HG03175 (cell line): Measurements from ENCODE around the gene C14orf132.
A peak's percentile ranks its signal among the peaks of the same experiment; 100 is the strongest.

Source experiments
- ATAC-seq: cut with Tn5 transposase; IDR thresholded peaks from one replicate; pipeline ENCODE4 v1.9.1; 2021; ENCODE audit warnings: mild to moderate bottlenecking, moderate library complexity; ENCODE audit not compliant: unreplicated experiment

The C14orf132 gene

GRCh38 chr14:96096639-96097610 lies 57.8 kb downstream of the C14orf132 start:
- ATAC-seq: no peak

DNA sequence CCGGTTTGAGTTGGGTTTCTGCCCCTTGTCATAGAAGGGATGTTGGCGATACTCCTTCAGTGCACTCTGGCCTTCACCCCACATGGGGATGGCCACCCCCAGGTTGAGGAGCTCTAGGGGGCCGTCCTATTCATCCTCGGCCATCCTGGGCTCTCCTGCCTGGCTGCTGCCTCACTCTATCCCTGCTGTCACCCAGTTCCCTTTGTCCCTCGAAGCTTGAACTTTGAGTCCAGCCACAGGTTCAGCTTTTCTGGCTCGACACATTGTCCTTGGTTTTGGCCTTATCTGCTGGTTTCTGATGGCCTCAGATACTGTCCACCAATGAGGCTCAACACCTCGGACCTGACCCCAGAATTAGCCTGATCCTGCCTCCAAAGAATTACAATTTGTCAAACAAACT lies 58.6 kb downstream of the C14orf132 start:
- no peak for ATAC-seq

GRCh38 chr14:96098309-96098998 lies 59.3 kb downstream of the C14orf132 start:
- ATAC-seq: no peak

GRCh38 chr14:96098999-96099335 lies 59.8 kb downstream of the C14orf132 start:
- no peak for ATAC-seq

GRCh38 chr14:96100161-96101064 lies 61.3 kb downstream of the C14orf132 start:
- peak; percentile 42 for ATAC-seq

GRCh38 chr14:96102081-96102856 lies 63.1 kb downstream of the C14orf132 start:
- no peak for ATAC-seq

GRCh38 chr14:96103075-96103474 lies 63.9 kb downstream of the C14orf132 start:
- no peak for ATAC-seq

GRCh38 chr14:96103560-96104460 lies 64.6 kb downstream of the C14orf132 start:
- no peak for ATAC-seq

- no peak for ATAC-seq
Observed at GRCh38 chr14:96104469-96105057, 65.4 kb downstream of the C14orf132 start.

GRCh38 chr14:96105089-96105925 lies 66.1 kb downstream of the C14orf132 start:
- no peak for ATAC-seq

DNA sequence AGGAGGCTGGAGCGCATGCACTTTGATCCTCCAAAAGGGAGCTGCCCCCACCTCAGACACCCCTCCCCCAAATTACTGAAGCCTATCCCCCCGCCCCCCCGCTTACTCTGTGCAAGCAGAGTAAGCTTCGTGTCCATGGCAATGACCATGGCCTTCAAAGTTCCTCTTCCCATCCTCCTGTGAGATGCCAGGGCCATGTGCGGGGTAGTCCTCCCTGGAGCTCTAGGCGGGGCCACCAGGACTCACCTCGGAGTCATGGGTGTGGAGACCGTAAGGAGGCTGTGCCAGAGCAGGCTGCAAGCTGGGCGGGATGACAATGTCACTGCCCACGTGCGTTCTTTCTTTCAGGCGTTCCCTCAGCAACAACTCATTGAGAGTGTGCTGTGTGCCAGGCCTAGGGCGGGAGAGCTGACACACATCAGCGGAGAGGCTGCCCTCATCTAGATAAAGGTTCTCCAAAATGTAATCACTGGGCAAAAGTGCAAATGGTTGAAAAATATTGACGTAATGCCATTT lies 66.8 kb downstream of the C14orf132 start:
- ATAC-seq: no peak

DNA sequence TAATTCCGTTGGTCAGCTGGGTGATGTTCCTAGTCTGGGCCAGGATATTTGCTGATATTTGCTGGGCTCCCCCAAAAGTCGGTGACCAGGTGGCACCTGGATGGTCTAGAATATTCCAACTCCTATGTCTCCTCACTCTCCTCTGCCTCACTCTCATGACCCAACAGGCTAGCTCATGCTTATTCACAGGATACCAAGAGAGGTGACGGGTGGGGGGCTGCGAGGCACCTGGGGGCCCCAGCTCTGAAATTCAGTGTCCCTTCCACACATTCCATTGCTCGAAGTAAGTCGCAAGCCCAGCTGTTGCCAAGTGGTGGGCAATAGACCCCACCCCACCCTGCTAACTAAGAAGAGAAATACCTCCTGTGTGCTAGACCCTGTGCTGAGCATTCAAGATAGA lies 67.7 kb downstream of the C14orf132 start:
- ATAC-seq: no peak

- no peak for ATAC-seq
Observed at GRCh38 chr14:96108061-96108795, 69.1 kb downstream of the C14orf132 start.

DNA sequence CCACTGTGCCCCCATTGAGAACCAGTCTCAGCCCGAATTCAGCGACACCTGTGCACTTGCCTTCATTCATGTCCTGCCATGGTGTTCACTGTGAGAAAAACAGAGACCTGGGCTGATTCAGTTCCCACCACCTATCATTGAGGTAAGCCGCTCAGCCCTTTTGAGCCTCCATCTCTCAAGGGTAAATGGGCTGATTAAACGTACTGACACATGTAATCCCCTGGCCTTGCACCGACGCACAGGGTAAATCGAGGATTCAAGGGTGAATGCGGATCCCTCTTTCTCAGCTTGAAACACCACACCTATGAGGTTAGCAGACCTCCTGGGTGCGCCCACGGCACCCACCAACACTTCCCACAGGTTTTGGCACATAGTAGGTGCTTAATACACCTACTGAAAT lies 69.7 kb downstream of the C14orf132 start:
- no peak for ATAC-seq

GRCh38 chr14:96109596-96110355 lies 70.6 kb downstream of the C14orf132 start:
- ATAC-seq: no peak

GRCh38 chr14:96112032-96112431 lies 72.9 kb downstream of the C14orf132 start:
- ATAC-seq: no peak
